ENCODE measurements around the gene SCN9A.
"Not testable (repeated sequence)": the region's sequence is repeated elsewhere in the genome, so short reads cannot be mapped to it uniquely, and the experiment has no call there.

Gene SCN9A

GRCh38 chr2:166373951-166374350 lies 1.8 kb downstream of the SCN9A start:
- no peak for DNase-seq

DNA sequence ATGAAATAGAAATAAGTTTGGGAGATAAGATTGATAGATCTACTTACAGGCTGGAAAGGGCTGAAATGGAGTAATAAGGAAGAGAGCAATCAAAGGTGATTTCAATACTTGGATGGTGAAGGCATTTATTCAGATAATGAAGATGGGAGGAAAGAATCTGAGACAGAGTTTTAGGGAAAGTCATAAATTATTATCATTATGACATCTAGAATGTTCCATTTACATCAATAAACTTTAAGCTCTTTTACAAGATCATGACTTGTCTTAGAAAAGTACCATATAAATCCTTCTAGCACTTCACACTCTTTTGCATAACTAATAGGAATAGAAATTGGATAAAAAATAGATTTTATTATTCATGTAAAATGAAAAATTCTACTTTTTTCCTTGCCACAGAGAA lies 2.2 kb downstream of the SCN9A start:
- no peak for DNase-seq

GRCh38 chr2:166373105-166373504 lies 2.6 kb downstream of the SCN9A start:
- no peak for DNase-seq

- no peak for DNase-seq
Measured at GRCh38 chr2:166372046-166372445, 3.7 kb downstream of the SCN9A start.

DNA sequence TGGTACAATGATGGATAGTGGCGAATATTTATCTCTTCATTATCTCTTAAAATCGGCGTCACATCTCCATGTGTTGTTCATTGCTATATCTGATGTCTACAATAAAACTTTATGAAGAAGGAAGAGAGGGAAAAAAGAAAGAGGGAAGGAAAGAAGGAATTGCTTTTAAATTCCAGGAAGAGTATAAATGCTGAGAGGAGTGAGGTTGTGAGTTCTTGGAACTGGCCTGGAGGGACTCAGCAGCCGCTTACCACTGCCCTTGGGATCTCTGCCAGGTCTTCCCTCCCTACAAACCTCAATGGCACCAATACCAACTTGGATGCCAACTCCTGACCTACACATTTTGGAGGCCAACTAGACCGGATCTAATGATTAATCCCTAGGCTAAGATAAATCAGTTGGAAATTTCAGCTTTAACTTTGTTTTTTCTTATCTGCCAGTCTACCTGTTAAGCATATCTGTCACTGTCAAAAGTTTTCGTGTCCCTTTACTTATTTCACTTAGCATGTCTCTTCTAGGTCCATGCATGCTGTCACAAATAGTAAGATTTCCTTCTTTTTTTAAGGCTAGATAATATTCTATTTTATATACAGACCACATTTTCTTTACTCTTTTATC lies 9.8 kb downstream of the SCN9A start:
- DNase-seq = no peak

- no peak for DNase-seq
Measured at GRCh38 chr2:166365239-166365638, 10.5 kb downstream of the SCN9A start.

DNA sequence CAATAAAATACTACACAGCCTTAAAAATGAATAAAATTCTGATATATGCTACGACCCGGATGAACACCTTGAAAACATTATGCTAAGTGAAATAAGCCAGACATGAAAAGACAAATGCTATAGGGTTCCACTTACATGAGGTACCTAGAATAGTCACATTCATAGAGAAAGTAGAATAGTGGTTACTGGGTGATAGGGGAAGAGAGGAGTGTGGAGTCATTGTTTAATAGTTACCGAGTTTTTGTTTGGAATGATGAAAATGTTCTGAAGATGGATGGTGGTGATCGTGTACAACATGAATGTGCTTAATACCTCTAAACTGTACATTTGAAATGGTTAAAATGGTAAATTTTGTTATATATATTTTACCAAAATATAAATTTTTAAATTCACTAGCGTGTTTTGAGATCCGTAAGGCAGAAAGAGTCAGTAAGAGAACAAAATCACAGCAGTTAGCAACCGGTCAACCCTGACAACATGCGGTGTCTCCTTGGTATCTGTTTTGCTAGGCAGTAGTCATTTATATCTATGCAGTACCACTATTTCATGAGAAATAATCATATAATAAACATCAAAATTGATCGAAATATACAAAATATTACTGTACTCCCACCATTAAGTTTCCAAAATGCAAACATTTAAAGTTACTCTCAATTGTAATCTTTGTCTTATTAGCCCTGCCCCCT lies 11.1 kb downstream of the SCN9A start:
- DNase-seq = no peak

DNA sequence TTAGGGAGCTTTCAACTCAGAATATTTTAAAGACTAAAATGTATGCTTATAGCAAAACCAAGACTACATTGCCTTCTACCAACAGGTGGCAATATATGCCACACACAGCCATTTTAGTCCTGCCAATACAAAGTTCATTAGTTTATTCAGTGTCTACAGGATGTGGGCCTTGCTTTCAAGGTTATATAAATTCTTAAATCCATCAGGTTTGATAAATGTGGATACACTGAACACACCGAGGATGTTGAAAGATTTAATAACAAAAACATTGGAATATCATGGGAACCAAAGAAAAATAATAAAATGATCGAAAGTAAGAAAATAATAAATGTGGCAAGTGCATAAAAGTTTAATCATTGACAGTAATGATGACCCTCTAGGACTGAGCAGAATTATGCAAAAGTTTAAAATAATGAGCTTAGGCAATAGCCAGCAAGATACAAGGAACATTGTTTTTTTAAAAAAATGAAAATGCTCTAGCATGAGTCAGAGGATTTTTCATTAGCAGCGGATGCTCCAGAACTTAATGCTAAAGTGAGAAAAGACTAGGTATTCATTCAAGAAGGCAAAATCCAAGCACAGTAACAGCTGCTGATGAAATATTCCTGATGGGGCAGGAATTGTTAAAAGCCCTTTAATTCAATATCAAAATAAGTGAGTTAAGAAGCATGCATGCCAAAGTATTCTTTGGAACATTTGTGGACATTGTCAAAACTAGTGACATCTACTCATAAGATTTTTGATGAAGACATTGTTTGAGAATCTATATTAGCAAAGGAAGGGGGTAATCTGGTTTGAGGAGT lies 14.2 kb downstream of the SCN9A start:
- DNase-seq = no peak

- no peak for DNase-seq
Measured at GRCh38 chr2:166360906-166361305, 14.8 kb downstream of the SCN9A start.

GRCh38 chr2:166360426-166360825 lies 15.3 kb downstream of the SCN9A start:
- no peak for DNase-seq

GRCh38 chr2:166357950-166358321 lies 17.8 kb downstream of the SCN9A start:
- not testable (repeated sequence) for DNase-seq

DNA sequence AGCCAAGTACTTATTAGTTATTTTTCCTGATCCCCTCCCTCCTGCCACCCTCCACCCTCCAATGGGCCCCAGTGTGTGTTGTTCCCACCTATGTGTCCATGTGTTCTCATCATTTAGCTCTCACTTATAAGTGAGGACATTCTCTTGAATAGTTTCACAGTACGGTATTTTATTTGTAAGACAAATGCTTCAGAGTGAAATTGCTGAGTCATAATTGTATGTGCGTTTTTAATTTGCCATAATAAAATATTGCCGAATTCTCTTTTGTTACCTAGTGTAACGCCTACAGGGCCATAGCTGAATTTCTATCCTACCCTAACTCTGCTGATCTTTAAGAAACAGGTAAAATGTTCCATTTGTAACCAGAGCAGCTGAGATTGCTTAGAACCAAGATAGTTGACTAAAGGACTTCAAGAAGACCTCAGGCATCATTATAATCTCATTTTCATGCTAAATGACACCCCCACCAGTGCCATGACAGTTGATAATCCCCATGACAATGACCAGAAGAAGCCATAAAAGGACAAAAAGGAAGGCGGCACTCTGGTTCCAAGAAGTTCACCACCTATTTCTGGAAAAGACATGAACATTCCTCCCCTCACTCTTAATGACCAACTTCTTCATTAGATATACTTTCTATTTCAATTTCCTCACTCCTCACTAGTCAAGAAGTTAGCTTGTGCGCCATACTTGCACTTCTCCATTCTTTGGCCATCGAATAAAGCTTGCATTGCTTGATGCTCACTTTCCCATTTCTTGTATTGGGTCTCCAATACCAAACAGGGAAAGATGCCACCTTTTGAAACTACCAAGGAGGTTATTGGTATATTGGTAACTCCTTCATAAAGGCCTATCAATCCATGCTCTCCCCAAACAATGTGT lies 18.4 kb downstream of the SCN9A start:
- DNase-seq = no peak

GRCh38 chr2:166351319-166351718 lies 24.4 kb downstream of the SCN9A start:
- no peak for DNase-seq

DNA sequence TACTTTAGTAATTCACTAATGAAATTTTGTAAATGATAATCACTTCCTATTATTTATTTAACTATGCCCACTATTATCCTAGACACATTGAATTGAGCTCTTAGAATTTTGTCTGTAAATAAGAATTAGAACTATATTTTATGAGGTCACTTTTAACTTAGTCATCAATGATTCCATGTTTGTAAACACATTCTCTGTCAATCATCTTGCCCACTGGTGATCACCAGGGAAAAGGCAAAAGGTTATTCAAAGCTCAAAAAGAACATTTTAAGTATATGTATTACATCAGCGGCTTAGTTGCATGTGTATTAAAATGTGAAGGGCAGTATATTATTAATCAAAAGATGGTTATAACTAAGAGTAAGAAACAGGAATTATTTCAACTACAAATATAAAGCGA lies 25.2 kb downstream of the SCN9A start:
- DNase-seq = no peak

DNA sequence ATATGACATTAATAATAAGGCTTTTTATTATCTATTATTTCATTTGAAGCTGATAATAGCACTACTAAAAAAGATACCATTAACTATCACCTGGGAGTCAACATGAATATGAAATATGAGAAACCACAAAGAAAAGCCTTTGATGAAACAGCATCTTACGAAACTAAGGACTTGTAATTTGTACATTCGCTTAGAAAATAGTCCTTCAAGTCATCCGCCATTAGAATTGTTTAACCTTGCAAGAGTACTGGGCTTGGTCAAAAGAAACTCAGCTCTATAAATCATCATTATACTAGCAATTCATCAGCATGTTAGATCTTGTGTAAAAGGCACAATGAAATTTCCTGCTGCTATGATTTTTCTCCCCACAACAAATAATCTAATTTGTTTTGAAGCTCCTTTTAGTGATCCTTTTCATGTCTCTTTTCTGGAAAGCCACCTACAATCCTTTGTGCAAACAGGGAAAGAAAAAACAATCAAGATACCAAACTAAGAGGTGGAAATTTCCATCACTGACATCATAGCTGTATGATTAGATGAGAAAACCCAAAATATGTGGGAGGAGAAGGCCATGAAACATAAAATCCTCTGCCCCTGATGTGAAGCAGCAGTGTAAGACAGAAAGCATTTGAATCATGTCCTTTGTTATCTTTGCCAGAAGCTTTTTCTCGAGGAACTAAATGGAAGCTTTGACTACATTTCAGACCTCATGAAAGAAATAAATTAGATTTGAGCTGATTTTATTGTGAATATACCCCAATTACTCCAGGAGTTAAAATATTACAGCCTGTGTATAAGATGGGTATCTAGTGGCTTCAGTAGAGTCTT lies 31.2 kb downstream of the SCN9A start:
- no peak for DNase-seq

DNA sequence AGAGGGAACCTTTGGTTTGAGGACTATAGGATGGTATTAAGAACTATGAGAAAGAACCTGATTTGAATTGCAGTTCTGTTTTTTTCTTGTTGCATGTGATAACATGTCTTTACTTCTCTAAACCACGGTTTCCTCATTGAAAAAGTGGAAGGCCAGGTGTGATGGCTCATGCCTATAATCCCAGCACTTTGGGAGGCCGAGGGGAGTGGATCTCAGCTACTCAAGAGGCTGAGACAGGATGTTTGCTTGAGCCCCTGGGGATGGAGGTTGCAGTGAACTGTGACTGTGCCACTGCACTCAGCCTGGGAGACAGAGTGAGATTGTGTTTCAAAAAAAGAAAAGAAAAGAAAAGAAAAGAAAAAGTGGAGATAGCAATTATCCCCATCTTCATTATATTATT lies 32.3 kb downstream of the SCN9A start:
- no peak for DNase-seq

- no peak for DNase-seq
Measured at GRCh38 chr2:166341426-166341825, 34.3 kb downstream of the SCN9A start.

- no peak for DNase-seq
Measured at GRCh38 chr2:166338831-166339339, 36.9 kb downstream of the SCN9A start.

GRCh38 chr2:166337932-166338331 lies 37.8 kb downstream of the SCN9A start:
- no peak for DNase-seq

GRCh38 chr2:166335284-166335683 lies 40.5 kb downstream of the SCN9A start:
- DNase-seq = no peak

- DNase-seq = no peak
Measured at GRCh38 chr2:166334805-166335204, 40.9 kb downstream of the SCN9A start.

DNA sequence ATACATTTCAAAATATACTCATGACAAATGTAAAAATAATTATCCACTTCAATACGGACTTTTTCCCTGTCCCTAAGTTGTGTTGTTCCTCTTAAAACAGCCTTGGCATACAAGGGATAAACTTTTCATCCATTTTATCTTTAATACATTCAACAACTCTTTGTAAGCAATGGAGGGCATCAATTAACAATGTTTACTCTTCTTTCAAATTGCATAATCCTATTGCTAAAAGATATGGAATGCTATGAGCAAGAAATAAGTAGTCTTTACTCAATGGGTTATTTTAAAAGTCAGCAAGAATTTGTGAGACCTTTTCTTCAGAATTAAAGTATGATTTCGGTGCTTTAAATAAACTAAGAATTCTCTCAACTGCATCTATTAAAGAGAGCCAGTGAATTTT lies 41.9 kb downstream of the SCN9A start:
- DNase-seq = no peak
